DOHH2 (cell line): Measurements from ENCODE around the gene TNFRSF6B.

Experiments
- CTCF ChIP-seq: fragments of 200-600 bp; sonication (generic); IDR thresholded peaks from one replicate; pipeline ENCODE4 v1.5.1; 2014; ENCODE audit warnings: antibody characterized with exemption, mild to moderate bottlenecking, low read depth, low read length; ENCODE audit not compliant: poor library complexity, severe bottlenecking
- EZH2phosphoT487 ChIP-seq: fragments of 200-600 bp; sonication (generic); IDR thresholded peaks from 2 replicates; pipeline ENCODE4 v1.6.1; 2017; ENCODE audit warnings: borderline replicate concordance, mild to moderate bottlenecking, antibody characterized with exemption, low read length, moderate library complexity, mixed read lengths

GRCh38 chr20:63697868-63698545 is 1.6 kb downstream of the TNFRSF6B start:
- no peak for TF ChIP-seq CTCF
- no peak for TF ChIP-seq EZH2phosphoT487
